IMR-90 (cell line): ENCODE data around the gene BPIFB2. TPM values are rescaled to one million over a fixed set of nuclear protein-coding genes. Genes with fewer than 3 reads are reported as not detected.

Experiments
- ATAC-seq: fragments of 200-7000 bp; cut with Tn5 transposase; 2 replicates; pipeline ENCODE4 v1.9.1; 2020; ENCODE audit warnings: low read depth, mild to moderate bottlenecking, moderate library complexity
- BruUV-seq: library from RNA; stranded (reverse); fragments of 400-500 nt; replicated peaks from 2 replicates; lab custom pipeline; 2021; lab: Mats Ljungman, UMichigan
- CTCF ChIA-PET: fragments of 300-600 bp; formaldehyde crosslinking; extraction: SDS; loops from one replicate; lab custom pipeline; 2021; ENCODE audit warnings: antibody characterized with exemption; lab: Yijun Ruan, JAX
- POLR2A ChIA-PET: fragments of 300-600 bp; sonication (Branson Sonifier 250); formaldehyde crosslinking; loops from one replicate; lab custom pipeline; 2022; ENCODE audit warnings: antibody characterized with exemption; ENCODE audit not compliant: unreplicated experiment; lab: Charles Lee
- DNase-seq: peaks from one replicate; pipeline ENCODE4 v3.0.0; 2013
- H2AFZ ChIP-seq: replicated peaks from 2 replicates; pipeline ENCODE3; 2013; ENCODE audit warnings: low read length, mild to moderate bottlenecking; ENCODE audit not compliant: poor library complexity
- H2AK5ac ChIP-seq: 2 replicates; pipeline ENCODE4 v1.6.1; 2013; ENCODE audit warnings: low read depth, low read length, inconsistent platforms
- H2AK9ac ChIP-seq: replicated peaks from 2 replicates; pipeline ENCODE3; 2013; ENCODE audit warnings: mild to moderate bottlenecking, low read depth, low read length, moderate library complexity; ENCODE audit not compliant: poor library complexity
- H2BK120ac ChIP-seq: 2 replicates; pipeline ENCODE4 v1.6.1; 2013; ENCODE audit warnings: low read depth, low read length, inconsistent platforms
- H2BK15ac ChIP-seq: 3 replicates; pipeline ENCODE4 v1.6.1; 2013; ENCODE audit warnings: low read depth, low read length, inconsistent platforms
- H2BK20ac ChIP-seq: 2 replicates; pipeline ENCODE4 v1.6.1; 2013; ENCODE audit warnings: low read depth, mild to moderate bottlenecking, inconsistent platforms, low read length, moderate library complexity
- H2BK5ac ChIP-seq: 2 replicates; pipeline ENCODE4 v1.6.1; 2013; ENCODE audit warnings: mild to moderate bottlenecking, low read depth, low read length, inconsistent platforms; ENCODE audit not compliant: poor library complexity, severe bottlenecking
- H3K14ac ChIP-seq: replicated peaks from 2 replicates; pipeline ENCODE4 v1.6.1; 2013; ENCODE audit warnings: low read depth, low read length, inconsistent platforms
- H3K18ac ChIP-seq: 2 replicates; pipeline ENCODE4 v1.6.1; 2013; ENCODE audit warnings: low read depth, low read length, control low read depth
- H3K23ac ChIP-seq: 2 replicates; pipeline ENCODE4 v1.6.1; 2013; ENCODE audit warnings: low read depth, low read length, inconsistent platforms
- H3K27ac ChIP-seq: 2 replicates; pipeline ENCODE4 v1.5.1; 2013; ENCODE audit warnings: mild to moderate bottlenecking, control low read depth, low read length; ENCODE audit not compliant: insufficient read depth
- H3K27me3 ChIP-seq: 2 replicates; pipeline ENCODE4 v1.6.1; 2013; ENCODE audit warnings: low read length; ENCODE audit not compliant: control insufficient read depth, insufficient read depth
- H3K36me3 ChIP-seq: 2 replicates; pipeline ENCODE4 v1.6.1; 2013; ENCODE audit warnings: low read length, mixed read lengths; ENCODE audit not compliant: control insufficient read depth, insufficient read depth
- H3K4ac ChIP-seq: 2 replicates; pipeline ENCODE4 v1.6.1; 2013; ENCODE audit warnings: low read depth, low read length, inconsistent platforms
- H3K4me1 ChIP-seq: 2 replicates; pipeline ENCODE4 v1.6.1; 2013; ENCODE audit warnings: low read length, mixed read lengths; ENCODE audit not compliant: control insufficient read depth, insufficient read depth
- H3K4me2 ChIP-seq: 2 replicates; pipeline ENCODE4 v1.6.1; 2013; ENCODE audit warnings: low read depth, mild to moderate bottlenecking, control low read depth, low read length, moderate library complexity
- H3K4me3 ChIP-seq: 2 replicates; pipeline ENCODE4 v1.5.1; 2013; ENCODE audit warnings: low read depth, mild to moderate bottlenecking, control low read depth, low read length, moderate library complexity; ENCODE audit not compliant: insufficient read depth
- H3K56ac ChIP-seq: 2 replicates; pipeline ENCODE4 v1.6.1; 2013; ENCODE audit warnings: low read length, inconsistent platforms; ENCODE audit not compliant: insufficient read depth; ENCODE audit errors: extremely low read depth
- H3K79me1 ChIP-seq, 2 experiments: 2 replicates each; pipeline ENCODE4 v1.6.1; 2013; ENCODE audit warnings: low read length in 2 of 2, inconsistent platforms in 1 of 2, low read depth in 1 of 2
- H3K9ac ChIP-seq: 2 replicates; pipeline ENCODE4 v1.6.1; 2013; ENCODE audit warnings: low read depth, low read length, control low read depth
- H3K9me1 ChIP-seq: 2 replicates; pipeline ENCODE4 v1.6.1; 2013; ENCODE audit warnings: low read length, inconsistent platforms; ENCODE audit not compliant: insufficient read depth
- H3K9me3 ChIP-seq: 2 replicates; pipeline ENCODE4 v1.6.1; 2013; ENCODE audit warnings: low read length; ENCODE audit not compliant: control insufficient read depth, insufficient read depth
- H4K20me1 ChIP-seq: 2 replicates; pipeline ENCODE4 v1.6.1; 2013; ENCODE audit warnings: low read length, inconsistent platforms; ENCODE audit not compliant: insufficient read depth
- H4K5ac ChIP-seq: 2 replicates; pipeline ENCODE4 v1.6.1; 2013; ENCODE audit warnings: mild to moderate bottlenecking, low read depth, low read length, control low read depth
- H4K8ac ChIP-seq, 2 experiments: 2 replicates each; pipeline ENCODE4 v1.6.1; 2013; ENCODE audit warnings: low read depth in 2 of 2, low read length in 2 of 2, control low read depth in 1 of 2, inconsistent platforms in 1 of 2
- H4K91ac ChIP-seq: 2 replicates; pipeline ENCODE4 v1.6.1; 2013; ENCODE audit warnings: low read depth, low read length, inconsistent platforms; ENCODE audit not compliant: insufficient read depth
- BHLHE40 ChIP-seq: fragments of 150-350 bp; IDR thresholded peaks from 2 replicates; pipeline ENCODE4 v1.6.1; 2016; ENCODE audit warnings: mild to moderate bottlenecking, low read depth, low read length
- CHD1 ChIP-seq: IDR thresholded peaks from 2 replicates; pipeline ENCODE4 v1.6.1; 2012; ENCODE audit warnings: low read depth, low read length, improper control_type of control experiment
- FOS ChIP-seq: fragments of 150-350 bp; IDR thresholded peaks from 2 replicates; pipeline ENCODE4 v1.6.1; 2016; ENCODE audit warnings: low read depth, low read length
- MAFK ChIP-seq: IDR thresholded peaks from 2 replicates; pipeline ENCODE4 v1.6.1; 2012; ENCODE audit warnings: low read depth, low read length, improper control_type of control experiment
- MAZ ChIP-seq: IDR thresholded peaks from 2 replicates; pipeline ENCODE4 v1.6.1; 2012; ENCODE audit warnings: low read depth, mild to moderate bottlenecking, low read length, improper control_type of control experiment, moderate library complexity, borderline replicate concordance
- MXI1 ChIP-seq: IDR thresholded peaks from 2 replicates; pipeline ENCODE4 v1.6.1; 2012; ENCODE audit warnings: low read depth, mild to moderate bottlenecking, low read length, moderate library complexity, borderline replicate concordance
- NFE2L2 ChIP-seq: fragments of 150-350 bp; IDR thresholded peaks from 2 replicates; pipeline ENCODE4 v1.6.1; 2016; ENCODE audit warnings: low read depth, mild to moderate bottlenecking, low read length
- POLR2A ChIP-seq: IDR thresholded peaks from 2 replicates; pipeline ENCODE4 v1.6.1; 2012; ENCODE audit warnings: mild to moderate bottlenecking, low read depth, low read length
- RAD21 ChIP-seq: IDR thresholded peaks from 2 replicates; pipeline ENCODE4 v1.6.1; 2012; ENCODE audit warnings: low read length, improper control_type of control experiment
- RCOR1 ChIP-seq: IDR thresholded peaks from 2 replicates; pipeline ENCODE4 v1.6.1; 2012; ENCODE audit warnings: mild to moderate bottlenecking, low read length, improper control_type of control experiment; ENCODE audit not compliant: insufficient replicate concordance
- RFX5 ChIP-seq: IDR thresholded peaks from 2 replicates; pipeline ENCODE4 v1.8.0; 2012; ENCODE audit warnings: low read depth, mild to moderate bottlenecking, low read length, moderate library complexity
- SMC3 ChIP-seq: fragments of 150-350 bp; IDR thresholded peaks from 2 replicates; pipeline ENCODE4 v1.6.1; 2016; ENCODE audit warnings: low read depth, mild to moderate bottlenecking, antibody characterized with exemption, low read length, moderate library complexity
- WGBS, 2 experiments: methylation state at CpG; one replicate each; pipeline versions ENCODE4 v1.1.5 to v1.1.7; 2013; ENCODE audit warnings: missing lambda C conversion rate in 2 of 2; ENCODE audit not compliant: insufficient read length in 1 of 2; ENCODE audit errors: extremely low coverage in 2 of 2; 5-methylcytosine and 5-hydroxymethylcytosine counted together
- dilution Hi-C: fragments of 300-500 bp; cut with HindIII; formaldehyde crosslinking; loops from one replicate; pipeline ENCODE4 v1.14.3; 2018; ENCODE audit warnings: low sequenced_read_pairs; ENCODE audit not compliant: unreplicated experiment
- in situ Hi-C: fragments of 300-500 bp; cut with MboI; formaldehyde crosslinking; loops from 3 replicates; pipeline ENCODE4 v1.14.3; 2019; ENCODE audit warnings: low sequenced_read_pairs, inconsistent platforms, mixed read lengths
- intact Hi-C: fragments of 100-400 bp; cut with micrococcal nuclease; formaldehyde crosslinking; loops from 2 replicates; pipeline ENCODE4 v1.10.0; 2022
- polyA plus RNA-seq, 3 experiments: library from polyadenylated mRNA; depleted of rRNA; stranded (reverse); fragments of >200 nt; gene quantifications; 2 replicates each; pipeline ENCODE4 v1.2.3, GENCODE V29; 2012; ENCODE audit warnings: low replicate concordance in 1 of 3
- total RNA-seq: library from RNA; depleted of rRNA; stranded (reverse); fragments of >200 nt; gene quantifications from 2 replicates; pipeline ENCODE4 v1.2.3, GENCODE V29; 2012
- TF ChIP-seq, protein P1 (sequence below): fragments of 150-350 bp; IDR thresholded peaks from 2 replicates; pipeline ENCODE4 v1.6.1; 2017; ENCODE audit warnings: mild to moderate bottlenecking, antibody characterized with exemption, low read length, low read depth
- TF ChIP-seq, protein P2 (sequence below): conservative IDR thresholded peaks from 2 replicates; pipeline ENCODE4 v1.5.1; 2012; ENCODE audit warnings: mild to moderate bottlenecking, low read depth, low read length, improper control_type of control experiment
- TF ChIP-seq, protein P3 (sequence below): fragments of 150-350 bp; IDR thresholded peaks from 2 replicates; pipeline ENCODE4 v1.6.1; 2016; ENCODE audit warnings: low read depth, mild to moderate bottlenecking, low read length, moderate library complexity, borderline replicate concordance

Gene BPIFB2
- total and polyA plus RNA-seq, 2 of the 4 experiments (the other 2 are of a cell fraction), result not detected

DNA sequence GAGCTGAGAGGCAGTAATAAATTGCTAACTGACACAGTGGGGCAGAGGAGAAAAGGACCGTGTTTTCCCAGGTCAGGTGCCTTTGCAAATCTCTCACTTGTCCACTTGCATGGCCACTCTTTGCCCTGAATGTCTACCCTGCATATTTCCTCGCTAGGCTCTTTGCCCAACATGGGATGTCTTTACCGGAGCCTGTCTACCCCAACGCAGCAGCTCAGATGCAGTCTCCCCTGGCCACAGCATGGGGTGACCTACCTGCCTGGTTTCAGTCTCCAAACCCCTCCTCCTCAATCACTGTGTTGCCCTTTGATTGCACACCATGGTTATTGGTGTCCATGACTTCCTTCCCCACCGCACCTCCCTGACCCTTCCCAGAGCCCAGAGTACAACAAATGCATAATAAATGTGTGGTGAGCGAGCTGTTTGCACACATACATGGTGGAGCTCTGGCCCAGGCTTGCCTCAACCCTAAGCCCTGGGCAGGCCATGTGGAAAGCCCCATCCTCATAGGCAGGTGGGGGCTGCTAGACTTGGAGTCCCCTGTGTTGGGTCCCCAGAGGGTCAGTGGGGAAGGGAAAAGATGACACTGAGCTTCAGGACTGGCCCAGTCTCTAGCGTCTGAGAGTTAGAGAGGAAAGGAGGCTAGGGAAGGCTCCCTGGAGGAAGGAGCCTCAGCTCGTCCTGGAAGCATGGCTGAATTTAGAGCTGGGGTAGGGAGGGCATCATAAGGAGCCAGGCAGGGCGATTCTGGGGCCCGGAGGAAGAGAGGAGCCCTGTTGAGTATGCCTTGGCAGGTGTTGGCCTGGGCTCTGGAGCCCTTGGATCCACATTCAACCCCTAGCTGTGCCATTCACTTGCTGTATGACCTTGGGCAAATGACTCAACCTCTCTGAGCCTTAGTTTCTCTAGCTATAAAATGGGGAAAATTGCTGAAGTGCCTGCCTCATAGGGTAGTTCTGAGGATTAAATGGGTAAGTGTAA is 19.6 kb downstream of the BPIFB2 start:
- Histone ChIP-seq H3K36me3 (no peaks in the 10 kb centered on the region), H3K9me1 (no peaks in the 10 kb centered on the region), H3K18ac (no peak overlapping the region), H3K56ac (no peak overlapping the region), H3K27ac (no peak overlapping the region), H3K4me2 (no peak overlapping the region), H3K4ac (no peak overlapping the region), H4K20me1 (no peaks in the 10 kb centered on the region), H4K91ac (no peak overlapping the region), H3K4me3 (no peak overlapping the region), H4K5ac (no peak overlapping the region), H3K9ac (no peak overlapping the region), H2BK120ac (no peak overlapping the region), H3K14ac (no peak overlapping the region), H4K8ac (no peak overlapping the region), H3K9me3 (no peaks in the 10 kb centered on the region), H2BK20ac (no peak overlapping the region), H2AFZ (no peak overlapping the region), H3K27me3 (no peaks in the 10 kb centered on the region), H3K23ac (no peak overlapping the region), H3K4me1 (no peaks in the 10 kb centered on the region), H3K79me1 (no peaks in the 10 kb centered on the region), H2BK15ac (no peak overlapping the region), H2AK5ac (no peak overlapping the region), H2BK5ac (no peak overlapping the region), H2AK9ac (no peak overlapping the region)
- intact Hi-C loops, result no loop called here
- in situ Hi-C loops, result no loop called here
- CTCF ChIA-PET, result no interaction called here
- POLR2A ChIA-PET, result no interaction called here
- no peak for DNase-seq
- 71% methylated on average over 4 of the region's 10 CpGs; no CpG with 5 or more reads in 1 of the 2 experiments for WGBS, 2 experiments
- ATAC-seq, result no peak
- BruUV-seq, result no TSS peak
- dilution Hi-C loops, result no loop called here
- TF ChIP-seq, protein P1, sequence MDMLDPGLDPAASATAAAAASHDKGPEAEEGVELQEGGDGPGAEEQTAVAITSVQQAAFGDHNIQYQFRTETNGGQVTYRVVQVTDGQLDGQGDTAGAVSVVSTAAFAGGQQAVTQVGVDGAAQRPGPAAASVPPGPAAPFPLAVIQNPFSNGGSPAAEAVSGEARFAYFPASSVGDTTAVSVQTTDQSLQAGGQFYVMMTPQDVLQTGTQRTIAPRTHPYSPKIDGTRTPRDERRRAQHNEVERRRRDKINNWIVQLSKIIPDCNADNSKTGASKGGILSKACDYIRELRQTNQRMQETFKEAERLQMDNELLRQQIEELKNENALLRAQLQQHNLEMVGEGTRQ, result no peak
- no peak for TF ChIP-seq MAFK
- no peak for TF ChIP-seq FOS
- TF ChIP-seq, protein P2, sequence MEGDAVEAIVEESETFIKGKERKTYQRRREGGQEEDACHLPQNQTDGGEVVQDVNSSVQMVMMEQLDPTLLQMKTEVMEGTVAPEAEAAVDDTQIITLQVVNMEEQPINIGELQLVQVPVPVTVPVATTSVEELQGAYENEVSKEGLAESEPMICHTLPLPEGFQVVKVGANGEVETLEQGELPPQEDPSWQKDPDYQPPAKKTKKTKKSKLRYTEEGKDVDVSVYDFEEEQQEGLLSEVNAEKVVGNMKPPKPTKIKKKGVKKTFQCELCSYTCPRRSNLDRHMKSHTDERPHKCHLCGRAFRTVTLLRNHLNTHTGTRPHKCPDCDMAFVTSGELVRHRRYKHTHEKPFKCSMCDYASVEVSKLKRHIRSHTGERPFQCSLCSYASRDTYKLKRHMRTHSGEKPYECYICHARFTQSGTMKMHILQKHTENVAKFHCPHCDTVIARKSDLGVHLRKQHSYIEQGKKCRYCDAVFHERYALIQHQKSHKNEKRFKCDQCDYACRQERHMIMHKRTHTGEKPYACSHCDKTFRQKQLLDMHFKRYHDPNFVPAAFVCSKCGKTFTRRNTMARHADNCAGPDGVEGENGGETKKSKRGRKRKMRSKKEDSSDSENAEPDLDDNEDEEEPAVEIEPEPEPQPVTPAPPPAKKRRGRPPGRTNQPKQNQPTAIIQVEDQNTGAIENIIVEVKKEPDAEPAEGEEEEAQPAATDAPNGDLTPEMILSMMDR, result no peak
- no peak for TF ChIP-seq RFX5
- TF ChIP-seq RAD21, result no peak
- no peak for TF ChIP-seq BHLHE40
- no peak for TF ChIP-seq MXI1
- TF ChIP-seq MAZ, result no peak
- no peak for TF ChIP-seq SMC3
- no peak for TF ChIP-seq CHD1
- no peak for TF ChIP-seq NFE2L2
- TF ChIP-seq, protein P3, sequence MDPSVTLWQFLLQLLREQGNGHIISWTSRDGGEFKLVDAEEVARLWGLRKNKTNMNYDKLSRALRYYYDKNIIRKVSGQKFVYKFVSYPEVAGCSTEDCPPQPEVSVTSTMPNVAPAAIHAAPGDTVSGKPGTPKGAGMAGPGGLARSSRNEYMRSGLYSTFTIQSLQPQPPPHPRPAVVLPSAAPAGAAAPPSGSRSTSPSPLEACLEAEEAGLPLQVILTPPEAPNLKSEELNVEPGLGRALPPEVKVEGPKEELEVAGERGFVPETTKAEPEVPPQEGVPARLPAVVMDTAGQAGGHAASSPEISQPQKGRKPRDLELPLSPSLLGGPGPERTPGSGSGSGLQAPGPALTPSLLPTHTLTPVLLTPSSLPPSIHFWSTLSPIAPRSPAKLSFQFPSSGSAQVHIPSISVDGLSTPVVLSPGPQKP, result no peak
- TF ChIP-seq POLR2A, result no peak
- no peak for TF ChIP-seq RCOR1
